ENCODE measurements around the gene GYPE. TPM values are rescaled to one million over a fixed set of nuclear protein-coding genes. Genes with fewer than 3 reads are reported as not detected.
"Not testable (repeated sequence)": the region's sequence is repeated elsewhere in the genome, so short reads cannot be mapped to it uniquely, and the experiment has no call there.

The GYPE gene
- total and polyA plus RNA-seq, 2 donors (not counting 3 experiments of a cell fraction or from before 2014, with no cell fraction given), result 0.58 TPM; not detected in 1

GRCh38 chr4:143870523-143871268 lies 34.7 kb downstream of the GYPE start:
- H3K9me1 ChIP-seq (replicated peaks; ENCODE audit: control insufficient read depth, extremely low read depth, insufficient read depth, low read length); H3K27ac ChIP-seq (ENCODE audit: insufficient read depth, low read depth, low read length); H3K4me1 ChIP-seq (ENCODE audit: control insufficient read depth, extremely low read depth, insufficient read depth, low read length); POLR2A ChIA-PET; DNase-seq (ENCODE audit: low read depth, low spot score); BruUV-seq (replicated peaks); dilution Hi-C loops (cut with MboI; ENCODE audit: extremely low pct_ligation_motif_present, low sequenced_read_pairs); H3K27me3 ChIP-seq (ENCODE audit: control insufficient read depth in 2 of 2, insufficient read depth in 2 of 2, low read length in 2 of 2); FAIRE-seq; H3K4me2 ChIP-seq (ENCODE audit: insufficient read depth, low read length); H3K9ac ChIP-seq (replicated peaks; ENCODE audit: extremely low read depth, insufficient read depth, low read length); H3K9me3 ChIP-seq (replicated peaks; ENCODE audit: control insufficient read depth, insufficient read depth, low read length); H3K79me2 ChIP-seq (ENCODE audit: control insufficient read depth, insufficient read depth, low read length); CTCF ChIA-PET; H2AFZ ChIP-seq (ENCODE audit: low read depth, low read length); H4K20me1 ChIP-seq (replicated peaks; ENCODE audit: control insufficient read depth, extremely low read depth, insufficient read depth, low read length); H3K36me3 ChIP-seq (ENCODE audit: control insufficient read depth in 2 of 2, extremely low read depth in 1 of 2, insufficient read depth in 2 of 2, low read length in 2 of 2); H3K4me3 ChIP-seq (replicated peaks in 1 of 3; ENCODE audit: insufficient read depth in 1 of 3, low read depth in 1 of 3, low read length in 3 of 3); intact Hi-C loops (cut with micrococcal nuclease): not testable (repeated sequence)

- H2AFZ ChIP-seq (ENCODE audit: low read depth, low read length); POLR2A ChIA-PET; H3K79me2 ChIP-seq (ENCODE audit: control insufficient read depth, insufficient read depth, low read length); H3K27me3 ChIP-seq (ENCODE audit: control insufficient read depth in 2 of 2, insufficient read depth in 2 of 2, low read length in 2 of 2); H3K9me1 ChIP-seq (replicated peaks; ENCODE audit: control insufficient read depth, extremely low read depth, insufficient read depth, low read length); H3K36me3 ChIP-seq (ENCODE audit: control insufficient read depth in 2 of 2, extremely low read depth in 1 of 2, insufficient read depth in 2 of 2, low read length in 2 of 2); H3K27ac ChIP-seq (ENCODE audit: insufficient read depth, low read depth, low read length); H3K4me1 ChIP-seq (ENCODE audit: control insufficient read depth, extremely low read depth, insufficient read depth, low read length); intact Hi-C loops (cut with micrococcal nuclease); H3K4me2 ChIP-seq (ENCODE audit: insufficient read depth, low read length); CTCF ChIA-PET; dilution Hi-C loops (cut with MboI; ENCODE audit: extremely low pct_ligation_motif_present, low sequenced_read_pairs); FAIRE-seq; DNase-seq (ENCODE audit: low read depth, low spot score); H4K20me1 ChIP-seq (replicated peaks; ENCODE audit: control insufficient read depth, extremely low read depth, insufficient read depth, low read length); BruUV-seq (replicated peaks); H3K9ac ChIP-seq (replicated peaks; ENCODE audit: extremely low read depth, insufficient read depth, low read length); H3K9me3 ChIP-seq (replicated peaks; ENCODE audit: control insufficient read depth, insufficient read depth, low read length); H3K4me3 ChIP-seq (replicated peaks in 1 of 3; ENCODE audit: insufficient read depth in 1 of 3, low read depth in 1 of 3, low read length in 3 of 3): not testable (repeated sequence)
These were observed 35.4 kb downstream of the GYPE start for GRCh38 chr4:143869925-143870324.

- H3K9me3 ChIP-seq (replicated peaks; ENCODE audit: control insufficient read depth, insufficient read depth, low read length); H3K9ac ChIP-seq (replicated peaks; ENCODE audit: extremely low read depth, insufficient read depth, low read length); FAIRE-seq; H3K79me2 ChIP-seq (ENCODE audit: control insufficient read depth, insufficient read depth, low read length); H3K27me3 ChIP-seq (ENCODE audit: control insufficient read depth in 2 of 2, insufficient read depth in 2 of 2, low read length in 2 of 2); intact Hi-C loops (cut with micrococcal nuclease); H3K4me2 ChIP-seq (ENCODE audit: insufficient read depth, low read length); H3K4me3 ChIP-seq (replicated peaks in 1 of 3; ENCODE audit: insufficient read depth in 1 of 3, low read depth in 1 of 3, low read length in 3 of 3); CTCF ChIA-PET; H4K20me1 ChIP-seq (replicated peaks; ENCODE audit: control insufficient read depth, extremely low read depth, insufficient read depth, low read length); H3K9me1 ChIP-seq (replicated peaks; ENCODE audit: control insufficient read depth, extremely low read depth, insufficient read depth, low read length); H3K4me1 ChIP-seq (ENCODE audit: control insufficient read depth, extremely low read depth, insufficient read depth, low read length); H3K27ac ChIP-seq (ENCODE audit: insufficient read depth, low read depth, low read length); POLR2A ChIA-PET; H3K36me3 ChIP-seq (ENCODE audit: control insufficient read depth in 2 of 2, extremely low read depth in 1 of 2, insufficient read depth in 2 of 2, low read length in 2 of 2); BruUV-seq (replicated peaks); H2AFZ ChIP-seq (ENCODE audit: low read depth, low read length); DNase-seq (ENCODE audit: low read depth, low spot score); dilution Hi-C loops (cut with MboI; ENCODE audit: extremely low pct_ligation_motif_present, low sequenced_read_pairs): not testable (repeated sequence)
These were observed 42.6 kb downstream of the GYPE start for GRCh38 chr4:143862716-143863115.

All from endothelial cell of umbilical vein (primary cell).